ENCODE measurements around the gene WWP2. TPM values are rescaled to one million over a fixed set of nuclear protein-coding genes. Genes with fewer than 3 reads are reported as not detected.

The WWP2 gene
- total RNA-seq: 100 to 1,000 TPM in 2 of 6 donors, 10 to 100 TPM in 4; 59.5 to 125 (median 82.3) TPM

DNA sequence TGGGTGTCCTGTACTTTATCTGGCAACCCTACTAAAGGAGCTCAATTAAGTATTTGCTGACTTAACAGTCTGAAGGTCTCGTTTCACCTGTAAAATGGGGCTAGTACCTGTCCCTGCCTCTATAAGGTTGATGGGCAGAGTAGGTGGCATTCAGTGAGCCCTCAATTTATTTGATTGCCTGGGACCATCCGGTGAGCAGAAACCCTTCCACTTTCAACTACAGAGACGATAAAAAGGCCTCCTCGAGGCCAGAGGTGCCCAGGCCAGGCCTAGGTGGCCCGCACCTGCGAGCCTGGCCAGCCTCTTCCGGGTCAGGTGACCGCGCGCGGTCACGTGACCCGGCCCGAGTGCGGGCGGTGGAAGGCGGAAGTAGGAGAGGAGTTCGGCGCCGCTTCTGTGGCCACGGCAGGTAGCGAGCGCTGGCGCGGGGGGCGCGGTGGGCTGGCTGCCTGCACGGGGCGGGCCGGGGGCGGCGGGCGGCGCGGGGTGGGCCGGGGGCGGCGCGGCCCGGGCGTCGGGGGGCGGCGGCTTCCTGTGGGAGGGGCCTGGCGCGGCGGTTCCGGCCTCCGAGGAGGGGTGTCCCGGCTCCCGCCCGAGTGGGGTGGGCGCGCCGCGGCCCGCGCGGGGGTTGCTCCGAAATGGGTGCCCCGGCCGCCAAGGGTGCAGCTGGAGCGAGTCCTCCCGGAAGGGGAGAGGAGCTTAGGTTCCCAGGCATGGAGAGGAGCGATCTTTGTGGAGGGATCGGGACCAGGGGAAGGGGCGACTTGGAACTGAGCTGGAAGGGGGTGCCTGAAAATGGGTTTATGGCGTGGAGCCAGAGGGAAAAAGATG lies at the start of gene WWP2:
TSS of gene WWP2 (plus strand) at position 350 of the 831 bp plus-strand sequence. CDS start 24,679 bp downstream, outside the sequence.
- peaks cover 0 to 27% (median 18%) of the 10 kb centered on the region in 4 donors for H3K4me1 ChIP-seq
- peak; percentile 80 to 96 for DNase-seq
- no peaks in the 10 kb centered on the region for H3K27me3 ChIP-seq
- H3K36me3 ChIP-seq: peaks cover 0 to 2% (median 0%) of the 10 kb centered on the region in 4 donors
- peak within 1 kb of the TSS; percentile 94 to 95 (median 94) for H3K27ac ChIP-seq
- ATAC-seq (ENCODE audit: low FRiP score in 2 of 2): peak; percentile 84 to 94
- H3K4me3 ChIP-seq: peak within 1 kb of the TSS; percentile 91 to 97 (median 95)
- TF ChIP-seq CTCF (IDR thresholded peaks at IDR 0.05): peak in 2 of 6 experiments; percentile 7 to 8
- no peak for TF ChIP-seq EP300 (IDR thresholded peaks at IDR 0.05)
- peak; percentile 42 to 59 for TF ChIP-seq POLR2AphosphoS5 (IDR thresholded peaks at IDR 0.05)
- peak in 3 of 4 donors; percentile 36 to 85 (median 37) for TF ChIP-seq POLR2A (IDR thresholded peaks at IDR 0.05)
- 0 to 2% methylated on average over 16 to 32 of the region's 68 CpGs for WGBS, 2 donors
- H3K9me3 ChIP-seq: no peaks in the 10 kb centered on the region

DNA sequence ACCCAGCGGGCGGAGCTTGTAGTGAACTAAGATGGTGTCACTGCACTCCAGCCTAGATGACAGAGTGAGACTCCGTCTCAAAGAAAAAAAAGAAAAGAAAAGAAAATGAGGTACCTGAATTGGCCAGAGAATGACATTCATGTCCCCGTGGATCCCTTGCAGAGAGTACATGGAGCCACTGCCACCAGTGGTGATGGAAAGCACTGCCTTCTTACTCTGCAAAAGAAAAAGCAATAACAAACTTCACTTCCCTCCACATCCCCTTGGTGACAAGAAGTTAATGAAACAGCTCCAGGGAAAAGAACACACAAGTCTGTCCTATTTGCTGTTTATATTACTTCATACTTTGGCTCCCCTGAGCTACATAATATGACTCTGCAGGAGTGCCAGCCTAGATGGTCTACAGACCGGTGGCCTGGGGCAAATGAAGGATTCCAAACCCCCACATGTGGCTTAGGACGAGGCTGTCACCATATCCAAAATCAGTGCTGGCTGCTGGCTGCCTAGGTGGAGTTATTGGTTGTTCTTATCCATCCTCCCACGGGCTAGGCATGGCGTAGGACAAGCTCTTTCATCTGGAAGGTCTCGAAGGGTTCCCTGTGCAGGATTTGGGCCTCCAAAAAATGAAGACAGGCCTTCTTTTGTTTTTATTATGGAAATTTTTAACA lies 49.1 kb upstream of the WWP2 start:
- TF ChIP-seq CTCF (IDR thresholded peaks at IDR 0.05): no peak
- no peak for TF ChIP-seq POLR2A (IDR thresholded peaks at IDR 0.05)
- no peak for TF ChIP-seq EP300 (IDR thresholded peaks at IDR 0.05)
- TF ChIP-seq POLR2AphosphoS5 (IDR thresholded peaks at IDR 0.05): no peak
- Histone ChIP-seq H3K27ac (no peak overlapping the region), H3K9me3 (no peaks in the 10 kb centered on the region), H3K4me3 (no peak overlapping the region), H3K27me3 (no peaks in the 10 kb centered on the region), H3K36me3 (peaks cover 0 to 73% (median 29%) of the 10 kb centered on the region in 4 donors), H3K4me1 (peaks cover 0 to 5% (median 0%) of the 10 kb centered on the region in 4 donors)
- no peak for ATAC-seq (ENCODE audit: low FRiP score in 2 of 2)
- 94 to 95% methylated on average over 9 of the region's 9 CpGs for WGBS, 2 donors
- DNase-seq: no peak

- Histone ChIP-seq H3K9me3 (no peaks in the 10 kb centered on the region), H3K4me1 (no peaks in the 10 kb centered on the region), H3K36me3 (peaks cover 0 to 52% (median 25%) of the 10 kb centered on the region in 4 donors), H3K4me3 (no peak overlapping the region), H3K27ac (no peak overlapping the region), H3K27me3 (no peaks in the 10 kb centered on the region)
- no peak for TF ChIP-seq CTCF (IDR thresholded peaks at IDR 0.05)
- TF ChIP-seq POLR2A (IDR thresholded peaks at IDR 0.05): no peak
- TF ChIP-seq EP300 (IDR thresholded peaks at IDR 0.05): no peak
- TF ChIP-seq POLR2AphosphoS5 (IDR thresholded peaks at IDR 0.05): no peak
- WGBS, 2 donors: 89 to 93% methylated on average over 6 of the region's 6 CpGs
- ATAC-seq (ENCODE audit: low FRiP score in 2 of 2) (no peak), DNase-seq (peak in 1 of 2 donors; percentile 1)
Observed at GRCh38 chr16:69717066-69717465, 45.1 kb upstream of the WWP2 start.

DNA sequence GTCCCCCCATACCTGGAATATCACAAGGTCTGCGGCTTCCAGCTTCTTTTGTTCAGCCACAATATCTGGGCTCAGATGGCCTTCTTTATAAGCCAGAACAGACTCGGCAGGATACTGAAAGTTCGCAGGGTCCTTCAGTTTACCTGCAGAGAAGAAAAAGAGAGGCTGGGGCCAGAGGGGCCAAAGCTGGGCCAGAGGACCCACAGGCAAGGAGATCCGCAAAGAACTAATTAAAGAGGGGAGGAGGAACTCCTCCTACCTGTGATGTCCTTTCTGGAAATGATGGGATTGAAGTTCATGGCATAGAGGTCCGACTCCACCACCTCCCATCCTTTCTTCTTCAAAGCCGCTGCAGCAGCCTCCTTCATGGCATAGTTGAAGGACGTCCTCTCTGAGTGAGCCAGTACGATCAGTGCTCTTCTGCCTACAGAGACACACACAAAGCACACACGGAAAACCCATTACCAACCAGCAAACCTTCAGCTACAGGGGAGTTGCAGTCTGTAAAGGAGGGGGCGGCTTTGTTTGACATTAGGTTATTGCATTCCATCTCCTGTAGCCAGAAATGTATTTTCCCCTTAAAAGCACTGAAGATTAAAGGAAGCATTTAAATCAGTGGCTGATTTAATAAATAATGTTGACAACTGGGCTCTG lies 43.9 kb upstream of the WWP2 start:
- Histone ChIP-seq H3K27me3 (no peaks in the 10 kb centered on the region), H3K27ac (no peak overlapping the region), H3K36me3 (peaks cover 0 to 40% (median 19%) of the 10 kb centered on the region in 4 donors), H3K4me3 (no peak overlapping the region), H3K4me1 (no peaks in the 10 kb centered on the region), H3K9me3 (no peaks in the 10 kb centered on the region)
- no peak for ATAC-seq (ENCODE audit: low FRiP score in 2 of 2)
- TF ChIP-seq CTCF (IDR thresholded peaks at IDR 0.05): no peak
- no peak for TF ChIP-seq POLR2A (IDR thresholded peaks at IDR 0.05)
- TF ChIP-seq EP300 (IDR thresholded peaks at IDR 0.05): no peak
- TF ChIP-seq POLR2AphosphoS5 (IDR thresholded peaks at IDR 0.05): no peak
- peak in 1 of 2 donors; percentile 4 for DNase-seq
- WGBS, 2 donors: 89 to 94% methylated on average over 10 of the region's 10 CpGs

Data from upper lobe of left lung (tissue), 6 donors.